Activated T-helper 17 cell treated with anti-CD3 and anti-CD28 coated beads, Interleukin-2, amount 50 U/mL, for 72 hours (primary cell): Measurements from ENCODE around the gene C2orf78. TPM values are rescaled to one million over a fixed set of nuclear protein-coding genes. Genes with fewer than 3 reads are reported as not detected.
A peak's percentile ranks its signal among the peaks of the same experiment; 100 is the strongest.

ENCODE experiments used
- ATAC-seq: fragments of 150-1000 bp; cut with Tn5 transposase; replicated peaks from 2 replicates; pipeline ENCODE4 v1.10.0; 2021; ENCODE audit warnings: mild to moderate bottlenecking, moderate library complexity
- H3K27ac Mint-ChIP-seq: one replicate; pipeline ENCODE4 v1.8.0; 2022; ENCODE audit warnings: mixed read lengths
- H3K27me3 Mint-ChIP-seq: one replicate; pipeline ENCODE4 v1.8.0; 2022; ENCODE audit warnings: mixed read lengths
- H3K36me3 Mint-ChIP-seq: one replicate; pipeline ENCODE4 v1.8.0; 2022; ENCODE audit warnings: low read depth, mild to moderate bottlenecking, mixed read lengths
- H3K4me1 Mint-ChIP-seq: one replicate; pipeline ENCODE4 v1.8.0; 2022; ENCODE audit warnings: mixed read lengths
- H3K4me3 Mint-ChIP-seq: one replicate; pipeline ENCODE4 v1.8.0; 2022; ENCODE audit warnings: mild to moderate bottlenecking, mixed read lengths
- H3K9me3 Mint-ChIP-seq: one replicate; pipeline ENCODE4 v1.8.0; 2022; ENCODE audit warnings: mixed read lengths
- total RNA-seq, 2 donors: library from RNA; stranded (reverse); gene quantifications; one replicate each; pipeline ENCODE4 v1.2.3, GENCODE V29; 2022

The C2orf78 gene
- total RNA-seq, 2 donors from 2014 or later, result 0.08 TPM; not detected in 1

GRCh38 chr2:73838889-73839534 lies 55.0 kb downstream of the C2orf78 start:
- H3K4me1 Mint-ChIP-seq, result peaks cover 19% of the 10 kb centered on the region
- H3K9me3 Mint-ChIP-seq, result no peaks in the 10 kb centered on the region

GRCh38 chr2:73839653-73840411 lies 55.8 kb downstream of the C2orf78 start:
- peaks cover 92% of the 10 kb centered on the region for H3K36me3 Mint-ChIP-seq
- no peak overlapping the region for H3K4me3 Mint-ChIP-seq
- H3K4me1 Mint-ChIP-seq, result peaks cover 19% of the 10 kb centered on the region
- no peaks in the 10 kb centered on the region for H3K27me3 Mint-ChIP-seq
- peak overlapping the region; percentile 4 for H3K27ac Mint-ChIP-seq
- no peaks in the 10 kb centered on the region for H3K9me3 Mint-ChIP-seq
- ATAC-seq, result no peak

More at GRCh38 chr2:73838889-73839534, 55.0 kb downstream of the C2orf78 start:
- Mint-ChIP-seq H3K4me3 (no peak overlapping the region), H3K27me3 (no peaks in the 10 kb centered on the region), H3K27ac (peak overlapping the region; percentile 4), H3K36me3 (peaks cover 91% of the 10 kb centered on the region)
- no peak for ATAC-seq

DNA sequence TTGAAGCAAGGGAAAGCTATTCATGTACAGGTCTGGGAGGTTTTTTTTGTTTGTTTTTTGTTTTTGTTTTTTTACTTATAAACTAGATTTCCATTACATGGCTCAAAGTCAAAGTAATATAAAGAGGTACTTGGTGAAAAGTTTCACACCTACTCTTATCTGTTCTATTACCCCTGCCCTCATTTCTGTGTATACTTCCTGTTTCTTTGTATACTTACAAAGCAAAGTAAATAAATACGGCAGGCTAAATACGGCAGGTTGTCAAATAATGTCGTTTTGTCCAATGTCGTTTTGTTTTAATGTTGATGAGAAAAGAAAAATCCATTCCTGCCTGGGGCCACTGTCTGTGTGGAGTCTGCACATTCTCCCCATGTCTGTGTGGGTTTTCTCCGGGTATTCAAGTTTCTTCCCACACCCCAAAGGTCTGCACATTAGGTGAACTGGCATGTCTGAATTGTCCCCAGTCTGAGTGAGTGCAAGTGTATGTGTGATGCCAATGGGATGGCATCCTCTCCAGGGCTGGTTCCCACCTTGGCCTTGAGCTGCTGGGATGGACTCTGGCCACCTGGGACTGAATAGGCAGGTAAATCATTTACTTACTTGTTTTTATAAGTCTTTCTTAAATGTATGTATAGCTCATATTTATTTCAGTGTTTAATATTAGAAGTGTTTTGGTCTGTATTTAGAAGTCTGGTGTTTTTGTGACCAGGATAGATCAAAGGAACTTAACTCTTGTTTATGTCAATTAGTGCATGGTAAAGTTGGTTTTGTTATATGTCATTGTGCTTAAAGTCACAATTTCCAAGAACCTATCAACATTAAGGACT lies 58.1 kb downstream of the C2orf78 start:
- H3K27me3 Mint-ChIP-seq, result no peaks in the 10 kb centered on the region
- no peak for ATAC-seq
- peaks cover 92% of the 10 kb centered on the region for H3K36me3 Mint-ChIP-seq
- H3K4me1 Mint-ChIP-seq, result peaks cover 19% of the 10 kb centered on the region
- peak overlapping the region; percentile 45 for H3K27ac Mint-ChIP-seq
- no peaks in the 10 kb centered on the region for H3K9me3 Mint-ChIP-seq
- H3K4me3 Mint-ChIP-seq, result no peak overlapping the region

DNA sequence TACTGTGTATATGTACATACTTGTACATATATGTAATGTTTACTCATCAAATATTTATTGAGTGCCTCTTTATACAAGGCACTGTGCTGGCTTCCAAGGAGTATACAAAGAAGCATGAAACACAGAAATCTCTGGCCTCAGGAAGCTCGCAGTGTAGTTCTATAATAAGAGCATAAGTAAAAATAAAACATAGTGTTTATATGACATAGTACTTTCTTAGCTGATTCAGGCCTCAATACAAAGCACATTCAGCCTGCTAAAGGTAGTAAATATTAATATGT lies 58.7 kb downstream of the C2orf78 start:
- H3K36me3 Mint-ChIP-seq, result peaks cover 94% of the 10 kb centered on the region
- no peak overlapping the region for H3K4me3 Mint-ChIP-seq
- ATAC-seq, result peak; percentile 44
- no peaks in the 10 kb centered on the region for H3K27me3 Mint-ChIP-seq
- peaks cover 19% of the 10 kb centered on the region for H3K4me1 Mint-ChIP-seq
- no peaks in the 10 kb centered on the region for H3K9me3 Mint-ChIP-seq
- no peak overlapping the region for H3K27ac Mint-ChIP-seq

GRCh38 chr2:73844087-73844486 lies 60.1 kb downstream of the C2orf78 start:
- H3K4me3 Mint-ChIP-seq, result no peak overlapping the region
- no peak for ATAC-seq
- H3K9me3 Mint-ChIP-seq, result no peaks in the 10 kb centered on the region
- no peak overlapping the region for H3K27ac Mint-ChIP-seq
- peaks cover 94% of the 10 kb centered on the region for H3K36me3 Mint-ChIP-seq
- H3K4me1 Mint-ChIP-seq, result peaks cover 12% of the 10 kb centered on the region
- no peaks in the 10 kb centered on the region for H3K27me3 Mint-ChIP-seq

DNA sequence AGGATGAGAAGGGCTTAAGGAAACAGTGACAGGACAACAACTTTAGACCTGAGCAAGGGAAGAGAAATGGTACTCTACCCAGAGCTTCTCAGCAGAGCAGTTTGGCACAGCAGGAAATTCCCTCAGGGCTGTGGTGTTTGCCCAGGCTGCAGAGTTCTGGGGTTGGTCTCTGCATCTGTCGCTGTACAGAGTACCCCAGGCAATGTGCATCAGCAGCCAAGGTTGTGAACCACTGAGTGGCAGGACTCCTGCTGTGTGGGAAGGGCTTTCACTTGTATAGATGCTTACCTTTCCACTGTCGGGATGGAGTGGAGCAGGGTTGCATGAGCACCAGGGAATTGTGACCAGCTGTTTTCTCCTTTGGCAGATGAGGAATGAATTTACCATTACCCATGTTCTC lies 66.0 kb downstream of the C2orf78 start:
- peaks cover 5% of the 10 kb centered on the region for H3K4me1 Mint-ChIP-seq
- H3K4me3 Mint-ChIP-seq, result no peak overlapping the region
- H3K27ac Mint-ChIP-seq, result peak overlapping the region; percentile 10
- no peaks in the 10 kb centered on the region for H3K9me3 Mint-ChIP-seq
- peaks cover 55% of the 10 kb centered on the region for H3K36me3 Mint-ChIP-seq
- ATAC-seq, result no peak
- H3K27me3 Mint-ChIP-seq, result no peaks in the 10 kb centered on the region

GRCh38 chr2:73851274-73851673 lies 67.3 kb downstream of the C2orf78 start:
- peaks cover 42% of the 10 kb centered on the region for H3K36me3 Mint-ChIP-seq
- H3K9me3 Mint-ChIP-seq, result no peaks in the 10 kb centered on the region
- no peak for ATAC-seq
- no peaks in the 10 kb centered on the region for H3K27me3 Mint-ChIP-seq
- no peak overlapping the region for H3K4me3 Mint-ChIP-seq
- no peak overlapping the region for H3K27ac Mint-ChIP-seq
- peaks cover 13% of the 10 kb centered on the region for H3K4me1 Mint-ChIP-seq

- Mint-ChIP-seq H3K9me3 (no peaks in the 10 kb centered on the region), H3K4me1 (peaks cover 21% of the 10 kb centered on the region), H3K27me3 (no peaks in the 10 kb centered on the region), H3K27ac (no peak overlapping the region), H3K36me3 (peaks cover 35% of the 10 kb centered on the region), H3K4me3 (no peak overlapping the region)
- ATAC-seq, result peak; percentile 79
Measured at GRCh38 chr2:73852020-73852419, 68.0 kb downstream of the C2orf78 start.

DNA sequence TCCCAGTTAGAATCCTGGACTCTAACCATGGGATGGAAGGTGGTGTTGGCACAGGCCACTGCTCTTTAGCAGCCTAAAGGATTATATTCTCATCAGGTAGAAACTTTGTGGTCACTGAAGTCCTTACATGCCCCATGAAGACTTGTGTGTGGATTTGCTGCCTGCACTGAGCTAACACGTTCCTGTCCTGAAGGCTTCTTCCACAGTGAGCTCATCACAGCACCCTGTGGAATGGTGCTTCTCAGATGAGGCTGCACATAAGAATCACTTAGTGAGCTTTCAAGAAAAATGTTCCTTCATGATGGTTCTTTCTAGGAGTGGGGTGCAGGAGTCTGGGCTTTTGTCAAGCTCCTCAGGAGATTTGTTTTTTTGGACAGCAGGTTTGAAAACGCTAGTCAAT lies 71.5 kb downstream of the C2orf78 start:
- Mint-ChIP-seq H3K27ac (peak overlapping the region; percentile 74), H3K4me3 (no peak overlapping the region), H3K36me3 (no peaks in the 10 kb centered on the region), H3K27me3 (no peaks in the 10 kb centered on the region), H3K9me3 (no peaks in the 10 kb centered on the region), H3K4me1 (peaks cover 37% of the 10 kb centered on the region)
- ATAC-seq, result no peak

DNA sequence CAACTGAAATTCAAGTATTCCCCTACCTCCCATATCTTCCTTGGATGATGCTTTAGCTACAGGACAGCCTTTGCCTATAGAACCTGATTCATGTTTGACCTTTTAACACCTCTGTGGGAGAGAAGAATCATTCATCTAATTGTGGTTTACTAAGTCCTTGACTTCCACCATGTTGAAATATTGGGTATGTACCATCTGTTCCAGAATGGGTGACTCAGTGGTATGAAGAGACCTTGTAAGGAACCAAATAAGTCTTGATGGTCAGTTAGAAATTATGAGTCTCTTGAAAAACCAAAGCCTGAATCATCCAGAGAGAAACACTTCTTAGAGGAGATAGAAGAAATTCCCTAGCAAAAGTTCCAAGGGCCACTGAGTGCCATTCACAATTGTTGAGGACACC lies 72.2 kb downstream of the C2orf78 start:
- peaks cover 38% of the 10 kb centered on the region for H3K4me1 Mint-ChIP-seq
- no peaks in the 10 kb centered on the region for H3K9me3 Mint-ChIP-seq
- no peaks in the 10 kb centered on the region for H3K36me3 Mint-ChIP-seq
- ATAC-seq, result peak; percentile 72
- no peak overlapping the region for H3K4me3 Mint-ChIP-seq
- H3K27ac Mint-ChIP-seq, result peak overlapping the region; percentile 74
- H3K27me3 Mint-ChIP-seq, result no peaks in the 10 kb centered on the region

DNA sequence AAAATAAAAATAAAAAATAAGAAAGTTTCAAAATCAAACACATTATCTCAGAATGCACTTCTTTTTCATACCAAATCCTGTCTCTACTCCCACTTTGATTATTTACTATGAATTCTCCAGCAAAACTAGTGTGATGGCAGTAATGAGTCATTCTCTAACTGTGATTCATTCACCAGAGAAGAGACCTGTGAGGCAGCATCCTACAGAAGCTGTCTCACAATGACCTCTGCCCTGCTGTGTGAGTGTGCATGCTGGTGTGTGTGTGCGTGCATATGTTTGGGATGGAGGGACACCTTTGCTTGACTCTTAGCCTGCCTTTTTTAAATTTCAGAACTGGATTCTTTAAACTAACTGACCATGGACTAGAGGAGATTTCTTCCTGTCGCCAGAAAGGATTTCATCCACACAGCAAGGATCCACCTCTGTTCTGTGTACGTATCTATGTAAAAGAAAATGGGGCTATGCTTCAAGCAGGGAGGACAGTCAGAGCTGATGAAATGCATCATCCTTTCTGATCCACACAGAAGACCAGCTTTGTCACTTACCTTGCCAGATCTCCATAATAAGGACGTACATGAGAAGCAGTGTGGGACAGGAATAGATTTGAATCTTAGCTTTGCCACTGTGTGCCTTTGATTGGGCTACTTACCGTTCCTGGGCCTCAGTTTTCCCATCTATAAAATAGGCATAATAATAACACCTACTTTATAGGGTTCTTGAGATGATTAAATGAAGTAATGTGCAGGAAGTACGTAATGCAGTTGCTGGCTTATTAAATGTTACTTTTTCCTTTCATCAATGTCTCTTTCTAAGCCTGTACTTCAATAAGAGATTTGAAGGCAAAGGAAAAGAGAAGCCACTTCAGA lies 76.0 kb downstream of the C2orf78 start:
- H3K9me3 Mint-ChIP-seq, result no peaks in the 10 kb centered on the region
- ATAC-seq, result peak; percentile 94
- H3K27ac Mint-ChIP-seq, result peak overlapping the region; percentile 64
- H3K36me3 Mint-ChIP-seq, result no peaks in the 10 kb centered on the region
- H3K27me3 Mint-ChIP-seq, result no peaks in the 10 kb centered on the region
- H3K4me1 Mint-ChIP-seq, result peaks cover 40% of the 10 kb centered on the region
- H3K4me3 Mint-ChIP-seq, result peak overlapping the region; percentile 39

DNA sequence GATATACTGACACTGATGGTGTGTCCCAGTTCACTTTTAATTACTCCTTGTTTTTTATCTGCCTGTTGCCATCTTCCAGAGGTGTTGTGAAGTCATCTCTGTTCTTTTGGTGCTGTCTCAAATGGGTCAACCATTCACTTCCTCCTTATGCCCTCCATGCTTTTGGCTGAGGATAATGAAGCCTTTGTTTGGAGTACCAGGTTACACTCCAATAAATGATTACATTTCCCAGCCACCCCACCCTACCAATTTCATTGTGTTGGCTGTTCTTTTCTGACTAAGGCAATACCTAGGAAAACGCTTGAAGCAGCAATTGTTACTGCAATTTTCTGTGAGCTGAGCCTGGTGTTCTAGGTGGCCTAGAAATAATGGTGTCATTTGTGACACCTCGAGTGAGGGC lies 79.0 kb downstream of the C2orf78 start:
- Mint-ChIP-seq H3K36me3 (peaks cover 3% of the 10 kb centered on the region), H3K27ac (no peak overlapping the region), H3K4me1 (peaks cover 24% of the 10 kb centered on the region), H3K4me3 (no peak overlapping the region), H3K9me3 (no peaks in the 10 kb centered on the region), H3K27me3 (no peaks in the 10 kb centered on the region)
- ATAC-seq, result no peak
